Limb (tissue), 2 donors: Measurements from ENCODE around the gene POT1.

Source experiments
- DNase-seq, 2 donors: peaks; one replicate each; pipeline ENCODE4 v3.0.0-alpha.2; 2016; ENCODE audit errors: extremely low spot score in 2 of 2

POT1 gene

DNA sequence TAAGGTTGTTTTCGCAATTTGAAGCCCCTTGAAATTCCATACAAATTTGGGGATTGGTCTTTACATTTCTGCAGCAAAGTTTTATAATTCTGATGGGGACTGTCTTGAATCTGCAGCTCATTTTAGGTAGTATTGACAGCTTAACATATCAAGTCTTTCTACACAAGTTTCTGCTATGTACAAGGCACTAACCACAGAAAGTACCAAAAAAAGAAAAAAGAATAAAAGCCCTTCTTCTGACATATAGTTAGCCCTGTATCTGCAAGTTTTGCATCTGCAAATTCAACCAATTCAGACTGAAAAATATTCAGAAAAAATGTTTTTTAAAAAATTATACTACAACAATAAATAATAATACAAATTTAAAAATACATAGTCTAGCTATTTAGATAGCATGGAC lies 15.3 kb downstream of the POT1 start:
- DNase-seq: no peak

- no peak for DNase-seq
Measured at GRCh38 chr7:124912972-124913371, 16.7 kb downstream of the POT1 start.

DNA sequence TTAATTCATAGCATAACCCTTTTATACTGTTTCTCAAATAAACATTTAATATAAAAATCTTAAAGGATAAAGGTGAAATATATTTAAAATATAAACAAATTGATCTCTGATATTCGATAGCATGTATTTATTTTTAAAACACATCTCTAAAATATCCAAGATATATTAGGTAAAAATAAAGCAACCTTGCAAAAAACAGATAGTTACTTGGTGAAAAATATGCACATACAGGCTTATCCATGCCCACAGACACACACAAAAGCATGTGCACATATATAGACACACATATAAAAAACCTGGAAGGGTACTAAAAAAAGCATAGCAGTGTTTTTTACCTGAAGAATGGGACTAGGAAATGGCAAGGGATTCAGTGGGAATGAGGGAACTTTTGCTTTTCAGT lies 19.8 kb downstream of the POT1 start:
- DNase-seq: no peak

DNA sequence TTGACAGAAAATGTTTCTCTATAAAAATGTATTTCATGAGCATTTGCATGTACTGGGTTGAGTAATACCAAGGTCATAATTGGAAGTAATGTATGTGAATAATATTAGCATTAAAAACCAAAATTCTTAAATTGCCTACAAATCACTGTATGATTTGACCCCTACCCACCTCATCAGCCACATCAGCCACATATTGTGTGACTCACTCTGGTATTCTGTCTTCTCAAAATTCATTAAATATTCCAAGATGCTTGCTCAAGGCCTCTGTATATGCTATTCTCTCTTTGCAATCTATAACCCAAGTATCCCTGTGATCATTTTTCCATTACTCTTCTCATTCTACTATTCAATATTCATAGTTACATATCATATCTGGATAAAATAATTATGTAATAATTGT lies 21.4 kb downstream of the POT1 start:
- DNase-seq: no peak

DNA sequence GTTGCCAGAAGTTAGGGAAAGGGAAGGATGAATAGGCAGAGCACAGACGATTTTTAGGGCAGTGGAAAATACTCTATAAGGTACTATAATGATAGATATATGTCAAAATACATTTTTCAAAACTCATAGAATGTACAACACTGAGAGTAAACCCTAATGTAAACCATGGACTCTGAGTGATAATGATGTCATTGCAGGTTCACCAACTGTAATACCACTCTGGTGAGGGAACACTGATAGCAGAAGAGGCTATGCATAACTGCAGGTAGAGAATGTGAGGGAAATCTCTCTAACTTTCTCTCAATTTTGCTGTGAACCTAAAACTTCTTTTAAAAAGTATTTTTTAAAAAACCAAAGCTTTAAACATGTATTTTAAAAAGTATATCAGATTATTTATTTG lies 22.1 kb downstream of the POT1 start:
- DNase-seq: no peak

DNA sequence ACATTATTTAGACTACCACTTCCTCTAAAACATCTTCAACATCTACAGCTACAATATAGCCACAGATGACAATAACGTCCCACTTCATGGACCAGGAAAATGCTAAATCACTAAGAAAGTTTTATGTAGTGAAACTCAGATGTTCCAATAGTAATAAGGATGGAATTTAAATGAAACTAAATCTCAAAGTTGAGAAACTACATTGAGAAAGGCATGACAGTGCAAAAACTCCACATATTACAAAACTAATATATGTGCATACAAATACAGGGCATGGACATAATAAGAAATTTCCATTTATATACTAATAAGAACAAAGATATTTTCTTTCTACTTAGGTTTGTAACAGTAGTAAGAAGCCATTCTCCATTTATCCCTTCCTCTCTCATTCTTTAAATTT lies 31.1 kb downstream of the POT1 start:
- no peak for DNase-seq

- DNase-seq: no peak
Measured at GRCh38 chr7:124896001-124896400, 33.6 kb downstream of the POT1 start.

DNA sequence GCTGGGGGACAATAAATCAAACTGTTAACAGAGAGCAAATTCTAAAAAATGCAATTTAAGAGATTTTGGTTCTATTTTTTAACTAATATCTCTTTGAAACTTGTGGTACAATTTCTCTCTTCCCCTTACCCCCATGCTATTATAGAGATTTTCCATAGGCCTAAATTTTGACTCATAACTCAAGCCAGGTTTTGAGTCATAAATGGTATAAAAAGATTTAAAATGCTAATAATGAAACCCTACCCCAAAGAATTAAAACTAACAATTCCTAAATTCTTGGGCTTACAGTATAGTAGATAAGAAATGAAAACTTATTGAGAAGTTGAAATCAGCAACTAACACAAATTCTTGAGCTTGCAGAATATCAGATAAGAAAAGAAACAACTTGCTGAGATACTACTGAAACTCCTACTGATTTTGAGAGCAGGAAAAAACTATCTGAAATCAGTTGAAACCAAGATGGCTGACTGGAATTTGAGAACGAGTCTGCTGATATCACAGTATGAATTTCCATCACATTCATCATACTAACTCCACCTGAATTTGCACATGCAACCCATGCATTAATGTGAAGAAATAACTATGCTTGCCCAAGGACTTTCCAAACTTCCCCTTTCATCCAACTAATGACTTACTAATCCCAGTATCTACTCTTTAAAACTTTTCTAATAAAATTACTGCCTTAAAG lies 36.3 kb downstream of the POT1 start:
- DNase-seq: no peak

GRCh38 chr7:124887247-124887646 lies 42.4 kb downstream of the POT1 start:
- DNase-seq: no peak

GRCh38 chr7:124881981-124882380 lies 47.6 kb downstream of the POT1 start:
- no peak for DNase-seq

GRCh38 chr7:124879771-124880170 lies 49.9 kb downstream of the POT1 start:
- DNase-seq: no peak

DNA sequence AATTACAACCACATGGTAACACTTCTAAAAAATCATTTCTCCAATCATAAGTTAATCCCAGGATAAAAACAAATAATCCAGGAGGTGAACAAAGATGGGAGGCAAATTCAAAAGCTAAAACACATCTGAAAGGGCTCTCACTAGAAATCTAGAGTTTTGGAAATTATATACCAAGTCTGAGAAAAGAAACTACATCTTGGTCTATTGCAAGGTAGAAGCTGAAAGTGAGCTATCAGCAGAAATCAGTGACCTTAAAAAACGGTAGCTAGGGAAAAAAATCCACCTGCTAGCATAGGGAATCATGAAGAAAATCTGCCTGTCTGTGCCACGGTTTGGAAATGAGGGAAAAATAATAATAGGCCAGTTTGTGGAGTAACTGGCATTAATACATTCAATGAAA lies 50.5 kb downstream of the POT1 start:
- no peak for DNase-seq

DNA sequence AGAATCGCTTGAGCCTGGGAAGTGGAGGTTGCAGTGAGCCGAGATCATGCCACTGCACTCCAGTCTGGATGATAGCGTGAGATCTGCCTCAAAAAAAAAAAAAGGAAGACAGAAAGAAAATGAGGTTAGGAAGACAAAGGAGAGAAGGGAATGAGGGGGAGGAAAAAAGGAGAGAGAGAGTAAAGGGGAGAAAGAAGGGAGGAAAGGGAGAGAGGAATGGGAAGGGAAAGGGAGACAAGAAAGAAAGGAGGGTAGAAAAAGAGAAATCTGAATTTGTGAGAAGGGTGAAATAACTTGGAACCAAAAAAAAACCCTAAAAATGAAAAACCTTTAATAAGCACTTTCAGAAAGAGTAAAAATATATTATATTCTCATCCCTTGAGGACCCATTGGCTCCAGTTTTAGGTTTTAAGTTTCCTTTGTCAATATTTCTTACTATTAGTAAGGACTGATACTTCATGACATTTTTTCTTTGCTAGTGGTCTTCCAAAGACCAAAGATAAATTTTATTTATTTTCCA lies 54.9 kb downstream of the POT1 start:
- no peak for DNase-seq

- no peak for DNase-seq
Measured at GRCh38 chr7:124857672-124858235, 71.9 kb downstream of the POT1 start.

GRCh38 chr7:124856299-124856888 lies 73.2 kb downstream of the POT1 start:
- peak in 1 of 2 donors; percentile 49 for DNase-seq

- DNase-seq: no peak
Measured at GRCh38 chr7:124843336-124843735, 86.3 kb downstream of the POT1 start.

DNA sequence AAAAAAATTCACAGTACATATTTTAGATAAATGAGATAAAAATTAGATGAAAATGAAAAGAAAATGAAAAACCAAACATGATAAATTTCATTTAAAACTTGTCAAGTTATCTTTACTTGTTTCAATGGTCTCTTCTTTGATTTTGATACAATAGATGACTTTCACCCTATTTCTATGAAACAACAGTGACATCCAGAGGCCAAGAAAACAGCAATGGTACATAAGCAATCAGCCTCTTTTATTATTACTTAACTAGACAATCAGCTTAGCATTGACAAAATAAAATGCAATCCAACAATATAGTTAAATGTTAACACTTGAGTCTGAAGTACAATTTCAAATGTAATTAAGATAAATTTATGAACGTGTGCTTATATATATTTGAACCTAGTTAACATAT lies 89.2 kb downstream of the POT1 start:
- no peak for DNase-seq

GRCh38 chr7:124839687-124840086 lies 89.9 kb downstream of the POT1 start:
- DNase-seq: no peak

GRCh38 chr7:124836173-124836572 lies 93.5 kb downstream of the POT1 start:
- DNase-seq: no peak

- DNase-seq: no peak
Measured at GRCh38 chr7:124818807-124819206, 110.8 kb downstream of the POT1 start.

DNA sequence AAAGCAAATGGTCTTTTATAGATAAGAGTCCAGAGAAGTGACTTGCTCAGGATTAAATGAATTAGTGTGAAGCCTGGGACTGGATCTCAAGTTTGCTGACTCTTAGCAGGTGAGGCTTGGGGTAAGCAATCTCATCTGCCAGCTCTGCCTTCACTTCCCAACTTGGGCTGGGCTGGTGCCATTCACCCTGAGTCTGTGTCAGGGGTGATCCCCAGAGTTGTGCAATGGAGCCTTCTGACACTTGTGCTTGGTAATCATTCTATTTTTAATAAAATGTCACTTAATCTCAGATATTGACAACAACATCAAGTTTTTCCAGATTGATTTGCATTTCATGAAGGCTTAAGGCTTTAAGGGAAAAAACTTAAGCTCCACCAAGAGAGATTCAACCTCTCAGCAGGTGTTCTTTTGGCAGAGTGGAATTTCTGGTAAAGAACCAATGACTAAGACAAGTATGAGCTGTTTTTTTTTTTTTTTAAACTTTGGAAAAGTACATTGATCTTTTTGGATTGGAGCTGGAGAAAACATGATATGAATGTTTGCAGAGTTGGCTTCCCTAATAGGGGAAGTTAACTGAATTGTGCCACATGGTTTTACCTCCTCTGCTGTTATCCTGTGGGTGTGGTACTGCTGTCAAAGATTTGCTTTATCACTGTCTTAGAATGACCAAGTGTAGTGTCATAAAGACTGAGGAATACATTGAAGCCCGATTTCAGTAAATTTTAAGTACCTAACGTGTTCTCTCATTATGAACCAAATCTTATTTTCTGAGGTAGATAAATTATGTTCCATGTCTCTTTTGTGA lies 115.4 kb downstream of the POT1 start:
- no peak for DNase-seq

DNA sequence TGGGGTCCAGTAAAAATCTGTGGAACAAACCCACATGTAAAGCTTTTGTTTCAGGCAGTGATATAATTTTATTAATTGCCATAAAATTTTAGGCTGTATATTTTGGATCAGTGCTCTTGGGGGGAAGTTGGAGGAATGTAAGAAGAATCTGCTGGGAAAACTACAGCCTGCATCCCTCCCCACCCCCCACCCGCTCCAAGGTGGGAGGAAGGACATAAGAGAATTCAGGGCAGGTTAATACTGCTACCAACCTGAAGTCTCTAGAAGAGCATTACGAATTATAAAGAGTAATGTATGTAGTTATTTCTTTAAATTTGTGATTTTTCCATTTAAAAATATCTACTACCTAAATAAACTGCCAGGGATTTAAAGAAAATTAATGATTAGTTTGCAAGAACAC lies 116.9 kb downstream of the POT1 start:
- DNase-seq: no peak
